Measurements from ENCODE around the gene UBE2H.

The UBE2H gene

GRCh38 chr7:129952653-129953560 is at the start of gene UBE2H:
UBE2H (minus strand) TSS chr7:129952960; CDS start chr7:129952555, 405 bp downstream.
- H3K4me3 ChIP-seq (ENCODE audit: low read depth, low read length): peak within 1 kb of the TSS; percentile 82
- peak; percentile 95 for DNase-seq (ENCODE audit: low read depth)
- peak; percentile 53 for TF ChIP-seq POLR2A (IDR thresholded peaks at IDR 0.05; ENCODE audit: extremely low read depth, insufficient read length)
- TF ChIP-seq MYC (IDR thresholded peaks at IDR 0.05; ENCODE audit: low read depth, low read length): no peak

GRCh38 chr7:129998446-129998845 is 45.7 kb upstream of the UBE2H start:
- TF ChIP-seq CTCF (IDR thresholded peaks at IDR 0.05; ENCODE audit: low read depth, low read length) (no peak), MYC (IDR thresholded peaks at IDR 0.05; ENCODE audit: low read depth, low read length) (no peak), MAX (IDR thresholded peaks at IDR 0.05; ENCODE audit: low read depth, low read length) (no peak), POLR2A (IDR thresholded peaks at IDR 0.05; ENCODE audit: extremely low read depth, insufficient read length) (no peak)
- no peak for DNase-seq (ENCODE audit: low read depth)
- H3K4me3 ChIP-seq (ENCODE audit: low read depth, low read length): no peak overlapping the region

- TF ChIP-seq MYC (IDR thresholded peaks at IDR 0.05; ENCODE audit: low read depth, low read length) (no peak), MAX (IDR thresholded peaks at IDR 0.05; ENCODE audit: low read depth, low read length) (no peak), CTCF (IDR thresholded peaks at IDR 0.05; ENCODE audit: low read depth, low read length) (no peak), POLR2A (IDR thresholded peaks at IDR 0.05; ENCODE audit: extremely low read depth, insufficient read length) (no peak)
- no peak overlapping the region for H3K4me3 ChIP-seq (ENCODE audit: low read depth, low read length)
- no peak for DNase-seq (ENCODE audit: low read depth)
Observed at GRCh38 chr7:129997285-129997684, 44.5 kb upstream of the UBE2H start.

GRCh38 chr7:129993275-129993674 is 40.5 kb upstream of the UBE2H start:
- TF ChIP-seq MYC (IDR thresholded peaks at IDR 0.05; ENCODE audit: low read depth, low read length) (no peak), POLR2A (IDR thresholded peaks at IDR 0.05; ENCODE audit: extremely low read depth, insufficient read length) (no peak), CTCF (IDR thresholded peaks at IDR 0.05; ENCODE audit: low read depth, low read length) (no peak), MAX (IDR thresholded peaks at IDR 0.05; ENCODE audit: low read depth, low read length) (no peak)
- no peak for DNase-seq (ENCODE audit: low read depth)

GRCh38 chr7:129990403-129991192 is 37.8 kb upstream of the UBE2H start:
- H3K4me3 ChIP-seq (ENCODE audit: low read depth, low read length): no peak overlapping the region
- TF ChIP-seq MYC (IDR thresholded peaks at IDR 0.05; ENCODE audit: low read depth, low read length) (no peak), MAX (IDR thresholded peaks at IDR 0.05; ENCODE audit: low read depth, low read length) (no peak), POLR2A (IDR thresholded peaks at IDR 0.05; ENCODE audit: extremely low read depth, insufficient read length) (no peak), CTCF (IDR thresholded peaks at IDR 0.05; ENCODE audit: low read depth, low read length) (no peak)
- peak; percentile 21 for DNase-seq (ENCODE audit: low read depth)

More at GRCh38 chr7:129993275-129993674, 40.5 kb upstream of the UBE2H start:
- H3K4me3 ChIP-seq (ENCODE audit: low read depth, low read length): no peak overlapping the region

DNA sequence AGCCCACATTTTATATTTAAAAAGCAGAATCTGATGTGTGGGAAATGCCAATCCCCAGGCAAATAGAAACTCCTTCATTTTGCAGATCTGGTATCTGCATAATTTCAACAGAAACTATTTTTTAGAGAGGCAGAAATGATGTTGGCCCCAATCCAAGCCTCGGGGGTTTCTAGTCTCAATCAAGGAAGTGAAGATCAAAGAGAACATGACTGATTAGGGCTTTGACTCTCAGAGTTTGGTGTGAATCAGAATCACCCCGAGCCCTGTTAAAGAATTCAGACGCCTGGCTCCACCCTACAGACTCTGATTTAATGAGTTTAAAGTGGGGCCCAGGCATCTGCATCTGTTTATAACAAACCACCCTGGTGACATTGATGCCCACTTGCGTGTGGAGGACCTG is 36.7 kb upstream of the UBE2H start:
- TF ChIP-seq MYC (IDR thresholded peaks at IDR 0.05; ENCODE audit: low read depth, low read length) (no peak), MAX (IDR thresholded peaks at IDR 0.05; ENCODE audit: low read depth, low read length) (no peak), CTCF (IDR thresholded peaks at IDR 0.05; ENCODE audit: low read depth, low read length) (no peak), POLR2A (IDR thresholded peaks at IDR 0.05; ENCODE audit: extremely low read depth, insufficient read length) (no peak)
- no peak for DNase-seq (ENCODE audit: low read depth)
- no peak overlapping the region for H3K4me3 ChIP-seq (ENCODE audit: low read depth, low read length)

Measured in NB4 (cell line).